Activated CD4-positive, CD25-positive, alpha-beta regulatory T cell treated with anti-CD3 and anti-CD28 coated beads, Interleukin-2, amount 50 U/mL, for 72 hours (primary cell): Measurements from ENCODE around the gene ARHGEF4.
"Not testable (repeated sequence)": the region's sequence is repeated elsewhere in the genome, so short reads cannot be mapped to it uniquely, and the experiment has no call there.

Experiments used
- DNase-seq: peaks from one replicate; pipeline ENCODE4 v3.0.0; 2021

ARHGEF4 gene

DNA sequence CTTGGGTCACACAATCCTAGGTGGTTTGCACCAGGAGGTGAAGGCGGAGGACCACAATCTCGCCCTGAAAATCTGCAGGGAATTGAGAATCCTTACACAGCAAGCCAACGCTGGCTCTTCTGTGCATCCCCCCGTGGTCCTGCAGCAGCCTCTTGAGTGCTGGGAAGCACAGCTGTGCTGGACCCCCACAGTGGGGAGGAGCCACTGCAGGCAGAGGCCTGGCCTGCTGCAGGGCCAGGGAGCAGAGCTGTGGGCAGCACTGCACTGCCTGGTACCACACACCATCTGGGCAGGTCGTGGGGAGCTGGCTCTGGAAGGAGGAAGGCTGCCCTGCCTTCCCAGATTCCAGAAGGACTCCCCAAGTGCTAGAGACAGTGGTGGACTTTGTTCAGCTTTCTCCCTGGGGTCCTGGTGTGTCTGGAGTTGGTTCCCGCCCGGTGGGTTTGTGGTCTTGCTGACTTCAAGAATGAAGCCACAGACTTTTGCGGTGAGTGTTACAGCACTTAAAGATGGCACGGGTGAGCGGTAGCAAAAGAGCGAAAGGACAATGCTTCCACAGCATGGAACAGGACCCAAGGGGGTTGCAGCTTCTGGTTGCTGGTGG lies 150.3 kb downstream of the ARHGEF4 start:
- DNase-seq, result no peak

DNA sequence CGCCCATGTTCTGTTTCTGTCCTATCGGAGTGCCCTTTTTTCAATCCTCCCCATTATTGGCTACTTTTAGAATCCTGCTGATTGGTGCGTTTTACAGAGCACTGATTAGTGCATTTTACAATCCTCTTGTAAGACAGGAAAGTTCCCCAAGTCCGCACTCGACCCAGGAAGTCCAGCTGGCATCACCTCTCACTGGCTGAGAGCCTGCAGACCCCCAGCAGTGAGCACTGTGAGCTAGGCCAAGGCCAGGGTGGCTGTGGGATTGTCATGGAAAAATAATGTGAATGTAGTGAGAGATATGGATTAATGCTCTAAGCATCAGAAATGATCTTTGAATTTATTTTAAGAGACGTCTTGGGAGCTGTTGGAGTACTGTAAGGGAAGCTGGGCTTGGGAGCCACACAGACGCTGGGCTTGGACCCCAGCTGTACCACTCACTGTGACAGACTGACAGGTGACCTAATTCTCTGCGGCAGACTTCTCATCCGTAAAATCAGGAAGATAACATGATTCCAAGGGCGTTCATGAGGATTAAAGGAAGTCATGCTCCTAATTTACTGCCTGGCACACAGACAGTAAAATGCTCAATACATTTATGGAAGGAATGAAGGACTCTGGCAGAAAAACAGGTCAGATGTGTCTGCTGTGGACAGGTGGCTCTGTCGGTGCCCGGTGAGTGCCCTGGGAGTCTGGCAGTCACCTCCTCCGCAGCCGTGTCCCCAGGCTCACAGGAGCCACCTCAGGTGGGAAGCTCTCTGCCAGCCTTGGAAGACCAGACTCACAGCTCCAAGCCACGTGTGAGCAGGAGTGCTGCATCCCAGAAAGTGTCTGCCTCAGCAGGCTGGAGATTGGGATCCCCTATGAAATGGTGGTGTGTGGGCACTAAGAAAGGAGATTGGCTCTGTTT lies 151.1 kb downstream of the ARHGEF4 start:
- DNase-seq, result no peak

GRCh38 chr2:130991446-130991845 lies 154.7 kb downstream of the ARHGEF4 start:
- not testable (repeated sequence) for DNase-seq

GRCh38 chr2:130992003-130992402 lies 155.3 kb downstream of the ARHGEF4 start:
- not testable (repeated sequence) for DNase-seq

- DNase-seq, result no peak
These were observed 160.0 kb downstream of the ARHGEF4 start for GRCh38 chr2:130996691-130997090.

DNA sequence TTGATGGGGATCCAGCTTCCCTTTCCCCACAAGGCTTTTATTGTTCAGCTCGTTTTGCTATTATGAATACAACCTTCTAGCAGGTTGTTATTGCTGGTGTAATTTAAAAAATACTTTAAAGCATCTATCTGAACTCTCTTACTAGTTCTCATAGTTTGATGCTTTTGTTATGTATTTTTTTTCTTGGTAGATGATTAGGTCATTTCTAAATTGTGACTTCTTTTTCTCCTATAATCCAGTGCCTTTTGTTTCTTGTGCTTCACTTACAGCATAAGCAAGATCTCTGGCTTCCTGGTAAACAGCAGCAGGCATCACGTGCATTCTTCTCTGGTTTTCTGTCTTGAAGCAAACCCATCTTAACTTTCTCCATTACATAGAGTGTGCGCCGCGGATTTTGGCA lies 160.5 kb downstream of the ARHGEF4 start:
- DNase-seq, result no peak

DNA sequence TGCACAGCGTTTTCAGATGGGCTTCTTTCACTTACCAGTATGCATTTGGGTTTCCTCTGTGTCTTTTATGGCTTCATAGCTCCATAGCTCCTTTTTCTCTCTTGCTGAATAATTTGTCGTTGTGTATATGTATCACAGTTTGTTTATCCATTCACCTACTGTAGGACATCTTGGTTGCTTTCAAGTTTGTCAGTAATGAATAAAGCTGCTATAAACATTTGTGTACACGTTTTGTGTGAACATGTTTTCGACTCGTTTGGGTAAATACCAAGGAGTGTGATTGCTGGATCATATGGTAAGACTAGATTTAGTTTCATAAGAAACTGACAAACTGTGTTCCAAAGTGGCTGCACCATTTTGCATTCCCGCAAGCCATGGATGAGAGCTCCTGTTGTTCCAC lies 161.8 kb downstream of the ARHGEF4 start:
- no peak for DNase-seq

- no peak for DNase-seq
These were observed 167.9 kb downstream of the ARHGEF4 start for GRCh38 chr2:131004446-131005209.

- DNase-seq, result no peak
These were observed 168.7 kb downstream of the ARHGEF4 start for GRCh38 chr2:131005216-131005935.

DNA sequence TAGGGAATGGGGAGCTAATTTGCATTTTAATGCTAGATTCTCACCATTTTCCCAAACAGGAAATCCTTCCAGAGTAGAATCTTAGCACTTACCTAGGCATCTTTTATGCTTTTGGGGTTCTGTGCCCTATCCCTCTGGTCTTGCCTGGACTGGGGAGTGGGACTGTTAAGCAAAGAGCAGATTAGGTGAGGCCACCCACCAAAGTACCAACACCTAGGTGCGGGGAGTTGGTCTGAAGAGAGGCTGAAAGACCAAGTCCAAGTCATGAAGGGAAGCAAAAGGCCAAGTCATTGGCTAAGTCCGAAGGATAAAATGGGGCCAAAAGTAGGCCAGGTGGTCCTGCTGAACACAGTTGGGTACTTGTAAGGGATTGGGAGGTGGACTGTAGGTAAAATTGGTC lies 169.8 kb downstream of the ARHGEF4 start:
- DNase-seq, result no peak

DNA sequence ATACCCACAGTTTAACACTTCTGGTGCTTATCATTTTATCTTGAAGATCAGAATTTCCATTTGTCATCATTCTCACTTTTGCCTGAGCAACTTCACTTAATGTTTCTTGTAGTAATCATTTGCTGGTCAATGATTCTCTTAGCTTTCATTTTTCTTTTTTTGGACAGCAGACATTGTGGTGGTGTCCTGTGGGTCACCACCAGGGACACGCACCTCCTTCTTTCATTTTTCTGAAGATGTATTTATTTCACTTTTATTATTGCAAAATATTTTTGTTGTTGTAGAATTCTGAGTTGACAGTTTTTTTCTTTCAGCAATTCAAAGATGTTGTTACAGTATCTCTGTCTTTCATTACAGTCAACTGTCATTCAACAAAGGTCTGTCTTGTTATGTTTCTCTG lies 172.3 kb downstream of the ARHGEF4 start:
- no peak for DNase-seq

DNA sequence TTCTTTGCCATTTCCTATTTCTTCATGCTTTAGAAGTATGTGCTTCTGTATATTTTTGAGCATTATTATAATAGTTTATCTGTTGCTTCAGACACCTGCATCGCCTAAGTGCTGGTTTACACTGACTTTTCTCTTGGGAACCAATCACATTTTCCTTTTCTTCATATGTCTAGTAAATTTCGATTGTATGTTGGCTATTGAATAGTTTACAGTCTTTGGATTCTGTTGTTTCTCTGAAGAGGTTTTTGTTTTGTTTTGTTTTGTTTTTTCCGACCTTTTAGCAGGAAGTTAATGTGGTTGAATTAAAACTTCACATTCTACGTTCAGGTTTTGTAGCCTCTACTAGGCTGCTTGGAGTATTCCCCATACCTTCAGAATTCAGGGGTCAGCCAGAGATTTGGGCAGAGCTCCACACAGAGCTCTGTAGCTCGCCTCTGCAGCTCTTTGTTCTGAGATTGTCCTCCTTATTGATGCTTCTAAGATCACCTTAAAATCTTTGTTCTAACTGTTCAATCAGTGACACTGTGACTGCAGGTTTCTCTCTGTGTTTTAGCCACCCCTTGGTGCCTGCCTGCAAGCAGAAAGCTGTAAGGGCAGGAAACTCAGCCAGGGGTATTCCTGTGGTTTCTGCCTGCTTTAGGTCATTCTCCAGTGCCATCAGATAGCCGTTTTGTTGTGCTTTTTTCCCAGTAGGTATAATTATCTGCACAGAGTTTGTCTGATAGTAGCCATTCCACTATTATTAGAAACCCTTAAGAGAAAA lies 173.2 kb downstream of the ARHGEF4 start:
- no peak for DNase-seq

- DNase-seq, result no peak
These were observed 173.9 kb downstream of the ARHGEF4 start for GRCh38 chr2:131010566-131010965.

GRCh38 chr2:131011486-131011885 lies 174.8 kb downstream of the ARHGEF4 start:
- no peak for DNase-seq

DNA sequence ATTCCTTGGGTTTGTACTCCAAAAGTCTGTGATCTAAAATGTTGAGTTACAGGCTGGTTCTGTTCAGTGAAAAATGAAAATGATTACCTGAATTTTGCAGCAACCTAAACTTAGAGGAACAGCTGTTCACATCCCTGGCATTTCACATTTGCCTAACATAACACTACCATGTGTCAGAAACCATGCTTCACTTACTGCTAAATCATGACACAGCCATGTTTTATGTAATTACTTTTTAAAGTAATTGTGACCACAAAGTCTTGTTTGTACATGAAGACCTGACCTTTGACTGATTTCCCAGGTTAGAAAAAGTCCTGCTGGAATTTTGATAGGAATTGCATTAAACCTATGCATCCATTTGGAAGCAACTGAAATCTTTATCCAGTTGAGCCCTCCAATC lies 177.4 kb downstream of the ARHGEF4 start:
- DNase-seq, result no peak

- no peak for DNase-seq
These were observed 179.1 kb downstream of the ARHGEF4 start for GRCh38 chr2:131015764-131016163.

DNA sequence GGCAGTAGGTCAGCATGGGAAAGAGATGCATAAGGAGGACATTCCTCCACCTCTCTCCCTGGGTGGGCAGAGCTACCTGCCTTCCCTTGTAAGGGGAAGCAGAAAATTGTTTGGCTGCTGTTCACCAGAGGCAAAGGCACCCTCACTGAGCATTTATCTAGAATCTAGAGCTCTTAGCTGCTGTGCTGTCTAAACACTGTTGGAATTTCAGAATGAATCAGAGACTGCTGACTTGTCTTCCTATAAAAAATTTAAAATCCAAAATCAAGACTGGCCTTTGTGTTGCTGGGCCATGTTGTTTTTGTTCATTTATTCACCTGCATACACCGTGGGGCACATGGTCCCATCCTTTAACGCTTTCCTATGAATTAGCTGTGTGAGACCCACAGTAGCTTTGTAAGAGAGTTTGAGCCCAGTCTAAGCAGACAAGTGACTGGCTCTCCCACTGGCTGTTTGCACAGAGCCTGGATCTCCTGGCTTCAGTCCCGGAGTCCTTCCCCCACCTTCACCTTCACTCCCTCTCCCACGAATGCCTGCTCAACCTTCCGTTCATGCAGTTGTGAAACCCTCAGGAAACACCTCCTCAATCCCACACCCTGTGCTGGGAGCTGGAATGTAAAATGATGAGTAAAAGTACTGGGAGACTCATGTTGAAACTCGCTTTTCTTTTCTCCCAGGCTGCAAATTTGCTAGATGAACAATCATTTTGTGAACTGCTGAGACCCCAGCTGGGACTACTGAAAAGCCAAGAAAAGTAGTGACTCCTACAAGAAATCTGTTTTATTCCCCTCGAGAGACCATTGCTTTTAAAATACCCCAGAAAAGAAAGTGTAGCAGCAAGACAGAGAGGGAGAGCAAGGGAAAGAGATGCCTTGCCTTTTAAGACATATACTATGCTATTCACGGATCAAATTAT lies 180.4 kb downstream of the ARHGEF4 start:
- DNase-seq, result no peak

- DNase-seq, result no peak
These were observed 186.0 kb downstream of the ARHGEF4 start for GRCh38 chr2:131022731-131023130.

GRCh38 chr2:131023758-131024157 lies 187.0 kb downstream of the ARHGEF4 start:
- DNase-seq, result no peak

DNA sequence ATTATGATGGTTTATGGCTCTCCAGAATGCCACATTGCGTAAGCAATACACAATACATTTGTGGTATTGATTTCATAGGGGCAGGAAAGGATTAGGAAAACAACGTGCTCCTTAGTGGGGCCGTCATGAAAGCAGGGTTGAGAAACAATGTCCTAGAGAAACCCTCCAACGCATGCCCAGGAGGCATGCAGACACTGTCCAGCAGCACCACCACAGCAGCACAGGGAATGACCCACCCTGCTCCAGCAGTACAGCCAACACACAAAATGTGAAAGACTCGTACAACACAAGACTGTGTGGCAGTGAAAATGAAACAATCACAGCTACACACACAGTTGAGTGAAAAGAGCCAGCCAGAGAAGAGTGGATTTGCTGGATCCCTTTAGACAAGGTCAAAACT lies 190.2 kb downstream of the ARHGEF4 start:
- no peak for DNase-seq
